HepG2 (cell line): ENCODE measurements around the gene OXLD1. TPM values are rescaled to one million over a fixed set of nuclear protein-coding genes. Genes with fewer than 3 reads are reported as not detected.
A peak's percentile ranks its signal among the peaks of the same experiment; 100 is the strongest.

Source experiments
- ARNT ChIP-seq: fragments of 450-650 bp; IDR thresholded peaks from 2 replicates; pipeline ENCODE4 v1.6.1; 2017
- HIVEP1 ChIP-seq: sonication (generic); formaldehyde crosslinking; IDR thresholded peaks from 2 replicates; pipeline ENCODE4 v1.4.0; 2020; ENCODE audit warnings: mild to moderate bottlenecking, missing genetic modification reagents
- MXD4 ChIP-seq: IDR thresholded peaks from 2 replicates; pipeline ENCODE4 v1.6.1; 2016; ENCODE audit warnings: mild to moderate bottlenecking, missing biosample characterization, missing genetic modification reagents
- NFE2 ChIP-seq: sonication (generic); formaldehyde crosslinking; IDR thresholded peaks from 2 replicates; pipeline ENCODE4 v1.4.0; 2020; ENCODE audit warnings: missing genetic modification reagents
- NR3C1 ChIP-seq: sonication (generic); formaldehyde crosslinking; IDR thresholded peaks from 2 replicates; pipeline ENCODE4 v1.4.0; 2020; ENCODE audit warnings: missing genetic modification reagents
- RAD51 ChIP-seq: fragments of 450-650 bp; IDR thresholded peaks from 2 replicates; pipeline ENCODE4 v1.6.1; 2016; ENCODE audit warnings: borderline replicate concordance
- REL ChIP-seq: sonication (generic); formaldehyde crosslinking; conservative IDR thresholded peaks from 2 replicates; pipeline ENCODE4 v1.8.0; 2022; ENCODE audit warnings: mild to moderate bottlenecking, missing genetic modification reagents, moderate library complexity
- SMAD3 ChIP-seq: sonication (generic); formaldehyde crosslinking; IDR thresholded peaks from 2 replicates; pipeline ENCODE4 v1.4.0; 2020; ENCODE audit warnings: missing genetic modification reagents
- SRF ChIP-seq: IDR thresholded peaks from 2 replicates; pipeline ENCODE4 v1.6.1; 2011; ENCODE audit warnings: mild to moderate bottlenecking, low read depth, low read length, moderate library complexity
- TOE1 ChIP-seq: sonication (generic); formaldehyde crosslinking; IDR thresholded peaks from 2 replicates; pipeline ENCODE4 v1.4.0; 2020; ENCODE audit warnings: mild to moderate bottlenecking, missing genetic modification reagents
- WIZ ChIP-seq: sonication (generic); formaldehyde crosslinking; IDR thresholded peaks from 2 replicates; pipeline ENCODE4 v1.5.1; 2020; ENCODE audit warnings: mild to moderate bottlenecking, missing genetic modification reagents
- ZBTB43 ChIP-seq: sonication (generic); formaldehyde crosslinking; conservative IDR thresholded peaks from 2 replicates; pipeline ENCODE4 v1.4.0; 2020; ENCODE audit warnings: missing genetic modification reagents
- ZGPAT ChIP-seq: IDR thresholded peaks from 2 replicates; pipeline ENCODE4 v1.6.1; 2016; ENCODE audit warnings: mild to moderate bottlenecking
- ZNF253 ChIP-seq: sonication (generic); formaldehyde crosslinking; IDR thresholded peaks from 2 replicates; pipeline ENCODE4 v1.8.0; 2022; ENCODE audit warnings: mild to moderate bottlenecking, missing genetic modification reagents, borderline replicate concordance
- ZNF382 ChIP-seq: sonication (generic); formaldehyde crosslinking; IDR thresholded peaks from 2 replicates; pipeline ENCODE4 v1.5.0; 2020; ENCODE audit warnings: missing genetic modification reagents, mild to moderate bottlenecking, borderline replicate concordance
- ZNF496 ChIP-seq: sonication (generic); formaldehyde crosslinking; IDR thresholded peaks from 2 replicates; pipeline ENCODE4 v1.8.1; 2023; ENCODE audit warnings: mild to moderate bottlenecking, moderate library complexity, missing genetic modification reagents; ENCODE audit not compliant: insufficient replicate concordance
- ZNF644 ChIP-seq: IDR thresholded peaks from 2 replicates; pipeline ENCODE4 v1.6.1; 2016; ENCODE audit warnings: low read depth
- ZNF724P ChIP-seq: sonication (generic); formaldehyde crosslinking; IDR thresholded peaks from 2 replicates; pipeline ENCODE4 v1.8.0; 2022; ENCODE audit warnings: missing genetic modification reagents, borderline replicate concordance
- ZNF879 ChIP-seq: sonication (generic); formaldehyde crosslinking; IDR thresholded peaks from 2 replicates; pipeline ENCODE4 v1.8.1; 2023; ENCODE audit warnings: missing genetic modification reagents
- ZSCAN12 ChIP-seq: sonication (generic); formaldehyde crosslinking; IDR thresholded peaks from 2 replicates; pipeline ENCODE4 v1.9.0; 2021; ENCODE audit warnings: mild to moderate bottlenecking, missing genetic modification reagents
- polyA plus RNA-seq, 8 experiments: library from polyadenylated mRNA; depleted of rRNA in 3 of 8; stranded (reverse) in 7 of 8; unstranded in 1 of 8; fragments of >200 nt; fragmentation: Illumina TruSeq in 4 of 8; extraction: Trizol in 4 of 8; gene quantifications; 2 replicates each; pipeline versions ENCODE4 v1.2.1 to v1.2.3, GENCODE V29; 2011 to 2016; ENCODE audit warnings: low read depth in 4 of 8, missing spikeins in 1 of 8, mixed read lengths in 1 of 8; ENCODE audit not compliant: insufficient read depth in 1 of 8
- total RNA-seq, 5 experiments: library from RNA; depleted of rRNA; stranded (reverse); fragments of >200 nt; fragmentation: Illumina TruSeq; extraction: Trizol; gene quantifications; 2 replicates each; pipeline ENCODE4 v1.2.3, GENCODE V29; 2016; ENCODE audit warnings: low read depth in 1 of 5
- TF ChIP-seq, protein P1 (sequence below): sonication (generic); formaldehyde crosslinking; IDR thresholded peaks from 2 replicates; pipeline ENCODE4 v1.5.1; 2020; ENCODE audit warnings: missing genetic modification reagents, mild to moderate bottlenecking, borderline replicate concordance
- TF ChIP-seq, protein P2 (sequence below): sonication (generic); formaldehyde crosslinking; IDR thresholded peaks from 2 replicates; pipeline ENCODE4 v1.8.1; 2023; ENCODE audit warnings: mild to moderate bottlenecking, missing genetic modification reagents
- TF ChIP-seq, protein P3 (sequence below): sonication (generic); formaldehyde crosslinking; IDR thresholded peaks from 2 replicates; pipeline ENCODE4 v1.4.0; 2020; ENCODE audit warnings: missing genetic modification reagents
- TF ChIP-seq, protein P4 (sequence below): IDR thresholded peaks from 2 replicates; pipeline ENCODE4 v1.6.1; 2018; ENCODE audit warnings: missing genetic modification reagents, mild to moderate bottlenecking, missing compliant biosample characterization

OXLD1 gene
- total and polyA plus RNA-seq, 2 of the 13 experiments (the other 11 are each of a cell fraction or from before 2014, with no cell fraction given): 27.1 to 37.5 TPM

DNA sequence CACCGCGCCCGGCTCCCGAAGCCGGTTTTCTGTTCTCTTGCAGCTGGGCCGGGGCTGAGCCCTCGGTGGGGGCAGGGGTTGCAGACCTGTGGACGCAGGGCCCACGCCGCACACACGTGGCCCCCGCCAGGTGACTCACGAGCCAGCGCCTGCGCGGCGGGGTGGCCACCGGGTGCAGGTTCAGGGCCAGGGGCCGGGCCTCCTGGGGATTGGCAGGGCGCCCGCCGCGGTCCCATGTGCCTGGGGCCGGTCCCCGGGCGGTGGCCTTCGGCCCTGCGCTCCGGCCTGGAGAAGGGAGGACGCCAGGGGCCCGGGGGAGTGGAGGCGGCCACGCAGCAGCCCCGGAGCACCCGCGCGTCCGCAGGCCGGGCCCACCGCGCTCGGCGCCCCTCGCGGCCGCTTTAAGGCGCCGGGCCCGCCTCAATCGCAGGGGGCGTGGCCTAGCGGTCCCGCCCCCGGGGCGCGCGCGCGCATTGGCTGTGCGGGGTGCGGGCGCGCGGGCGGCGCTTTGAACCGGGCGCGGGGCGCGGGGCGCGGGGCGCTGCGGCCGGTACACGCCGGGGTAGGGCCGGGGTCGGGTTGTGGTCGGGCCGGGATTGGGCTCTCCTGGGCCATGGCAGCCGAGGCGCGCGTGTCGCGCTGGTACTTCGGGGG, 45.5 kb upstream of the OXLD1 start, which contains the start of gene SLC25A10 (continued):
- TF ChIP-seq ZNF879 (CRISPR knock-in tag) (peak; percentile 99), HIVEP1 (CRISPR knock-in tag) (peak; percentile 92), NR3C1 (CRISPR knock-in tag) (no peak), ZNF724P (CRISPR knock-in tag) (peak; percentile 95), ZSCAN12 (CRISPR knock-in tag) (peak; percentile 99), REL (peak; percentile 98), ZNF253 (CRISPR knock-in tag) (peak; percentile 99), ZGPAT (CRISPR knock-in tag) (peak; percentile 98), NFE2 (CRISPR knock-in tag) (peak; percentile 46; the same call in 1 of the 2 replicates), WIZ (CRISPR knock-in tag) (peak; percentile 90), ZNF644 (CRISPR knock-in tag) (peak; percentile 34; the same call in 1 of the 2 replicates), ZNF496 (CRISPR knock-in tag) (peak; percentile 54), ZBTB43 (CRISPR knock-in tag) (peak; percentile 96), MXD4 (CRISPR knock-in tag) (peak; percentile 98), ZNF382 (no peak), SRF (no peak), TOE1 (peak; percentile 95; the same call in 1 of the 2 replicates), SMAD3 (CRISPR knock-in tag) (peak; percentile 97), ARNT (no peak), RAD51 (no peak)
- TF ChIP-seq, protein P1, sequence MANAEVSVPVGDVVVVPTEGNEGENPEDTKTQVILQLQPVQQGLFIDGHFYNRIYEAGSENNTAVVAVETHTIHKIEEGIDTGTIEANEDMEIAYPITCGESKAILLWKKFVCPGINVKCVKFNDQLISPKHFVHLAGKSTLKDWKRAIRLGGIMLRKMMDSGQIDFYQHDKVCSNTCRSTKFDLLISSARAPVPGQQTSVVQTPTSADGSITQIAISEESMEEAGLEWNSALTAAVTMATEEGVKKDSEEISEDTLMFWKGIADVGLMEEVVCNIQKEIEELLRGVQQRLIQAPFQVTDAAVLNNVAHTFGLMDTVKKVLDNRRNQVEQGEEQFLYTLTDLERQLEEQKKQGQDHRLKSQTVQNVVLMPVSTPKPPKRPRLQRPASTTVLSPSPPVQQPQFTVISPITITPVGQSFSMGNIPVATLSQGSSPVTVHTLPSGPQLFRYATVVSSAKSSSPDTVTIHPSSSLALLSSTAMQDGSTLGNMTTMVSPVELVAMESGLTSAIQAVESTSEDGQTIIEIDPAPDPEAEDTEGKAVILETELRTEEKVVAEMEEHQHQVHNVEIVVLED (CRISPR knock-in tag): peak; percentile 85
- TF ChIP-seq, protein P2, sequence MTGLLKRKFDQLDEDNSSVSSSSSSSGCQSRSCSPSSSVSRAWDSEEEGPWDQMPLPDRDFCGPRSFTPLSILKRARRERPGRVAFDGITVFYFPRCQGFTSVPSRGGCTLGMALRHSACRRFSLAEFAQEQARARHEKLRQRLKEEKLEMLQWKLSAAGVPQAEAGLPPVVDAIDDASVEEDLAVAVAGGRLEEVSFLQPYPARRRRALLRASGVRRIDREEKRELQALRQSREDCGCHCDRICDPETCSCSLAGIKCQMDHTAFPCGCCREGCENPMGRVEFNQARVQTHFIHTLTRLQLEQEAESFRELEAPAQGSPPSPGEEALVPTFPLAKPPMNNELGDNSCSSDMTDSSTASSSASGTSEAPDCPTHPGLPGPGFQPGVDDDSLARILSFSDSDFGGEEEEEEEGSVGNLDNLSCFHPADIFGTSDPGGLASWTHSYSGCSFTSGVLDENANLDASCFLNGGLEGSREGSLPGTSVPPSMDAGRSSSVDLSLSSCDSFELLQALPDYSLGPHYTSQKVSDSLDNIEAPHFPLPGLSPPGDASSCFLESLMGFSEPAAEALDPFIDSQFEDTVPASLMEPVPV (CRISPR knock-in tag): peak; percentile 99
- TF ChIP-seq, protein P3, sequence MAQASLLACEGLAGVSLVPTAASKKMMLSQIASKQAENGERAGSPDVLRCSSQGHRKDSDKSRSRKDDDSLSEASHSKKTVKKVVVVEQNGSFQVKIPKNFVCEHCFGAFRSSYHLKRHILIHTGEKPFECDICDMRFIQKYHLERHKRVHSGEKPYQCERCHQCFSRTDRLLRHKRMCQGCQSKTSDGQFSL (CRISPR knock-in tag): peak; percentile 89
- TF ChIP-seq, protein P4, sequence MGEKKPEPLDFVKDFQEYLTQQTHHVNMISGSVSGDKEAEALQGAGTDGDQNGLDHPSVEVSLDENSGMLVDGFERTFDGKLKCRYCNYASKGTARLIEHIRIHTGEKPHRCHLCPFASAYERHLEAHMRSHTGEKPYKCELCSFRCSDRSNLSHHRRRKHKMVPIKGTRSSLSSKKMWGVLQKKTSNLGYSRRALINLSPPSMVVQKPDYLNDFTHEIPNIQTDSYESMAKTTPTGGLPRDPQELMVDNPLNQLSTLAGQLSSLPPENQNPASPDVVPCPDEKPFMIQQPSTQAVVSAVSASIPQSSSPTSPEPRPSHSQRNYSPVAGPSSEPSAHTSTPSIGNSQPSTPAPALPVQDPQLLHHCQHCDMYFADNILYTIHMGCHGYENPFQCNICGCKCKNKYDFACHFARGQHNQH (CRISPR knock-in tag): peak; percentile 98
